ENCODE data around the gene CCDC167.

The CCDC167 gene

GRCh38 chr6:37486121-37486839 is 13.4 kb downstream of the CCDC167 start:
- DNase-seq = no peak

GRCh38 chr6:37485291-37485702 is 14.4 kb downstream of the CCDC167 start:
- no peak for DNase-seq

GRCh38 chr6:37484786-37485170 is 14.9 kb downstream of the CCDC167 start:
- DNase-seq = no peak

GRCh38 chr6:37483917-37484785 is 15.5 kb downstream of the CCDC167 start:
- DNase-seq = no peak

GRCh38 chr6:37483252-37483901 is 16.3 kb downstream of the CCDC167 start:
- DNase-seq = no peak

GRCh38 chr6:37482606-37483251 is 17.0 kb downstream of the CCDC167 start:
- no peak for DNase-seq

GRCh38 chr6:37481711-37482605 is 17.7 kb downstream of the CCDC167 start:
- peak; percentile 43 for DNase-seq

- no peak for DNase-seq
Observed at GRCh38 chr6:37480951-37481534, 18.6 kb downstream of the CCDC167 start.

GRCh38 chr6:37480118-37480736 is 19.5 kb downstream of the CCDC167 start:
- DNase-seq = no peak

GRCh38 chr6:37479266-37479854 is 20.3 kb downstream of the CCDC167 start:
- no peak for DNase-seq

- no peak for DNase-seq
Observed at GRCh38 chr6:37478827-37479226, 20.9 kb downstream of the CCDC167 start.

GRCh38 chr6:37477656-37478435 is 21.8 kb downstream of the CCDC167 start:
- no peak for DNase-seq

- no peak for DNase-seq
Observed at GRCh38 chr6:37477191-37477590, 22.5 kb downstream of the CCDC167 start.

GRCh38 chr6:37474316-37474715 is 25.4 kb downstream of the CCDC167 start:
- no peak for DNase-seq

GRCh38 chr6:37473364-37474095 is 26.2 kb downstream of the CCDC167 start:
- no peak for DNase-seq

- DNase-seq = no peak
Observed at GRCh38 chr6:37467718-37468117, 32.0 kb downstream of the CCDC167 start.

GRCh38 chr6:37463110-37463509 is 36.6 kb downstream of the CCDC167 start:
- no peak for DNase-seq

GRCh38 chr6:37460805-37461204 is 38.9 kb downstream of the CCDC167 start:
- no peak for DNase-seq
